ENCODE data around the gene SPECC1L. TPM values are rescaled to one million over a fixed set of nuclear protein-coding genes. Genes with fewer than 3 reads are reported as not detected.

The SPECC1L gene
- total RNA-seq, 1 donor from 2014 or later = 21.9 TPM

Other genes with a start within 250 kb of the SPECC1L start
- 0.52 TPM for gene SUSD2, start 89.3 kb upstream of the SPECC1L start, total RNA-seq
- gene GGT5, start 25.7 kb upstream of the SPECC1L start, total RNA-seq = 2.1 TPM
- 10.4 TPM for gene ADORA2A, start 156.8 kb downstream of the SPECC1L start, total RNA-seq
- 0.52 TPM for gene UPB1, start 224.5 kb downstream of the SPECC1L start, total RNA-seq